AG04449 (cell line): ENCODE measurements around the gene C19orf67.
"Not testable (repeated sequence)": the region's sequence is repeated elsewhere in the genome, so short reads cannot be mapped to it uniquely, and the experiment has no call there.

Experiments used
- CTCF ChIA-PET: fragments of 350-600 bp; formaldehyde crosslinking; extraction: SDS; loops from one replicate; lab custom pipeline; 2021; ENCODE audit warnings: antibody characterized with exemption; lab: Yijun Ruan, JAX
- POLR2A ChIA-PET: fragments of 400-600, 350-600 bp; formaldehyde crosslinking; extraction: SDS; loops from one replicate; lab custom pipeline; 2020; ENCODE audit warnings: antibody characterized with exemption, inconsistent platforms; lab: Yijun Ruan, JAX
- DNase-seq: peaks from one replicate; pipeline ENCODE4 v3.0.0-alpha.2; 2010; ENCODE audit warnings: low read depth, low spot score
- H3K4me3 ChIP-seq: 2 replicates; pipeline ENCODE4 v1.5.1; 2011; ENCODE audit warnings: low read depth, mild to moderate bottlenecking, control low read depth, low read length
- TF ChIP-seq, protein P1 (sequence below): IDR thresholded peaks from one replicate; pipeline ENCODE4 v1.5.1; 2011; ENCODE audit warnings: mild to moderate bottlenecking, moderate library complexity, low read length, control low read depth, inconsistent platforms; ENCODE audit not compliant: insufficient read depth; ENCODE audit errors: missing control alignments

The C19orf67 gene

DNA sequence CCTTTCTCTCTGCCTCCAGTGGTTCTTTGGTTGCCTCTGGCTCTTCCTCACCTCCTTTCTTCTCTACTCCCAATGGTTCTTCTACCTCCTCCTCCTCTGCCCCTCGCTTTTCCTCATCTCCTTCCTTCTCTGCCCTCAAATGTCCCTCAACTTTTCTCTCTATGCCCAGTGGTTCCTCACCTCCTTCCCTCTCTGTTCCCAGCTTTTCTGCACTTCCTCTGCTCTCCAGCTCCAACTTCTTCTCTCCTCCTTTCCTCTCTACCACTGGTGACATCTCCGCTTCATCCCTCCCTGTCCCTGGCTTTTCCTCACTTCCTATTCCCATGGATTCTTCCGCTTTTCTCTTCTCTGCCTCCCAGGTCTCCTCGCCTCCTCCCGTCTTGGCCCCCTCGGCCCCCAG, 31.5 kb downstream of the C19orf67 start:
- DNase-seq, result no peak
- CTCF ChIA-PET, result interaction anchor here (0.8 to 5.1 kb wide), 4 partner anchors 12 to 175 kb away, joined by 3 to 34 read pairs (median 3); partner anchors contain the start of gene MISP3
- POLR2A ChIA-PET, result no interaction called here
- H3K4me3 ChIP-seq, result no peak overlapping the region
- TF ChIP-seq, protein P1, sequence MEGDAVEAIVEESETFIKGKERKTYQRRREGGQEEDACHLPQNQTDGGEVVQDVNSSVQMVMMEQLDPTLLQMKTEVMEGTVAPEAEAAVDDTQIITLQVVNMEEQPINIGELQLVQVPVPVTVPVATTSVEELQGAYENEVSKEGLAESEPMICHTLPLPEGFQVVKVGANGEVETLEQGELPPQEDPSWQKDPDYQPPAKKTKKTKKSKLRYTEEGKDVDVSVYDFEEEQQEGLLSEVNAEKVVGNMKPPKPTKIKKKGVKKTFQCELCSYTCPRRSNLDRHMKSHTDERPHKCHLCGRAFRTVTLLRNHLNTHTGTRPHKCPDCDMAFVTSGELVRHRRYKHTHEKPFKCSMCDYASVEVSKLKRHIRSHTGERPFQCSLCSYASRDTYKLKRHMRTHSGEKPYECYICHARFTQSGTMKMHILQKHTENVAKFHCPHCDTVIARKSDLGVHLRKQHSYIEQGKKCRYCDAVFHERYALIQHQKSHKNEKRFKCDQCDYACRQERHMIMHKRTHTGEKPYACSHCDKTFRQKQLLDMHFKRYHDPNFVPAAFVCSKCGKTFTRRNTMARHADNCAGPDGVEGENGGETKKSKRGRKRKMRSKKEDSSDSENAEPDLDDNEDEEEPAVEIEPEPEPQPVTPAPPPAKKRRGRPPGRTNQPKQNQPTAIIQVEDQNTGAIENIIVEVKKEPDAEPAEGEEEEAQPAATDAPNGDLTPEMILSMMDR, result no peak

DNA sequence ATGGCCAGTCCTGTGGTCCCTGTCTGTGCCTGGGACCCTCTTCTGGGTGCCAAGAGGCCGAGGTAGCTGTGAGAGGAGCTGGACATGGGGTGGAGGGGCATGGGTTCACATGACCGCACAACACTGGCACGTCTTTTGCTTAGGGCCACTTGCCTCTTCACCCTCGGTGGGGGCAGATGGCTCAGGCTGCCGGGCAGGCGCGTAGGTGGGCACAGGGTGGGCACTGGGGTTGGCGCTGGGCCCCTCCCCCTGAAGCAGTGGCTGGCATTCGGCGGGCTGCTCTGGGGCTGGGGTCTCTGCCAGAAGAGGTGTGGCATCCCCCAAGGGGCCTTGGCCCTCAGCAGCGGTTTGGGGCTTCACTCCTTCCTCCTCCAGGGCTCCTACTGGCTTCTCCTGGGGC, 32.1 kb downstream of the C19orf67 start:
- TF ChIP-seq, protein P1, result no peak
- ChIA-PET POLR2A (no interaction called here), CTCF (interaction anchor here (1.3 to 5.1 kb wide), 4 partner anchors 11 to 174 kb away, joined by 4 to 34 read pairs (median 10); partner anchors contain the start of gene MISP3)
- DNase-seq, result no peak
- no peak overlapping the region for H3K4me3 ChIP-seq

DNA sequence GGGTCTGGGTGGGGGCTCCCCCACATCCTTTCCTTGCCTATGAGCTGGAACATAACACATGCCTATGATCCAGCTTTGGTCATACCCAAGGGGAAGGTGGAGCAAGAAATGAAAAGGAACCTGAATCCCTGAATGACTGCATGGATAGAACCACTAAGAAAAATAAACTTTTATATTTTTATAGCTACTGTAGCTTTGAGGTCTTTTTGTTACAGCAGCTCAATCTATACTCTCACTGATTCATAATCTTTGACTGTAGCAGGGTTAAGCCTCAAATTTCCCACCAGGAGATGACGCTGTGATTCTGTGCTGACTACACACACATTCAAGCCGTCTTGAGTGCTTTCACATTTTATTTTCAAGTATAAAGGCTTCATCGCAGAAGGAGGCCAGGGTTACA, 32.6 kb downstream of the C19orf67 start:
- DNase-seq, result no peak
- no peak overlapping the region for H3K4me3 ChIP-seq
- TF ChIP-seq, protein P1, result no peak
- ChIA-PET CTCF (interaction anchor here (1.0 to 5.1 kb wide), 5 partner anchors 8 to 174 kb away, joined by 3 to 34 read pairs (median 5); partner anchors contain the start of genes MISP3 and PALM3), POLR2A (interaction anchor here (0.6 kb wide), 1 partner anchor 465 kb away, joined by 3 read pairs; no protein-coding TSS in a partner anchor)

DNA sequence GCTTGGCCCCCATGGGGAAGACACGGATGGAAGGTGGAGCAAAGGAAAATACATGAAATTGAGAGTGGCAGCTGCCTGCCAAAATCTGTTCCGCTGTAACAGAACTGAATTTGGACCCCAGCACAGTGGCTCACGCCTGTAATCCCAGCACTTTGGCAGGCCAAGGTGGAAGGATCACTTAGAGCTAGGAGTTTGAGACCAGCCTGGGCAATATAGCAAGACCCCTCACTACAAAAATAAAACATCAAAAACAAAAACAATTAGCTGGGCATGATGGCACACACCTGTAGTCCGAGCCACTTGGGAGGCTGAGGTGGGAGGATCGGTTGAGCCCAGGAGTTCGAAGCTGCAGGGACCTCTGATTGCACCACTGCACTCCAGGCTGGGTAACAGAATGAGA, 33.1 kb downstream of the C19orf67 start:
- TF ChIP-seq, protein P1, result no peak
- ChIA-PET POLR2A (interaction anchor here (0.6 kb wide), 1 partner anchor 466 kb away, joined by 3 read pairs; no protein-coding TSS in a partner anchor), CTCF (interaction anchor here (1.0 to 5.1 kb wide), 6 partner anchors 9 to 173 kb away, joined by 3 to 34 read pairs (median 6); partner anchors contain the start of genes MISP3 and PALM3)
- no peak overlapping the region for H3K4me3 ChIP-seq
- no peak for DNase-seq

DNA sequence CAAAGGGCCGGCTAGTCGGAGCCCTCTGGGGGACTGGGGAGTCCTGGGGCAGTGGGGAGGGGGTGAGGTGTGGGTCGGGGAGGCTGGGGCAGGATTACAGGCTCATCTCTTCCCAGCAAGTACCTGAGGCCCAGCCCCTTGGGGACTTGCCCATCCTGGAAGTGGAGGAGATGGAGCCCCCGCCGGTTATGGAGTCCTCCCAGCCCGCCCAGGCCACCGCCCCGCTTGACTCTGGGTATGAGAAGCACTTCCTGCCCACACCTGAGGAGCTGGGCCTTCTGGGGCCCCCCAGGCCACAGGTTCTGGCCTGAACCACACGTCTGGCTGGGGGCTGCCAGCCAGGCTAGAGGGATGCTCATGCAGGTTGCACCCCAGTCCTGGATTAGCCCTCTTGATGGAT, 33.6 kb downstream of the C19orf67 start:
- H3K4me3 ChIP-seq, result no peak overlapping the region
- TF ChIP-seq, protein P1, result no peak
- CTCF ChIA-PET, result interaction anchor here (1.0 to 11.1 kb wide), 5 partner anchors 7 to 173 kb away, joined by 3 to 106 read pairs (median 7); partner anchors contain the start of gene PALM3
- POLR2A ChIA-PET, result no interaction called here
- no peak for DNase-seq

DNA sequence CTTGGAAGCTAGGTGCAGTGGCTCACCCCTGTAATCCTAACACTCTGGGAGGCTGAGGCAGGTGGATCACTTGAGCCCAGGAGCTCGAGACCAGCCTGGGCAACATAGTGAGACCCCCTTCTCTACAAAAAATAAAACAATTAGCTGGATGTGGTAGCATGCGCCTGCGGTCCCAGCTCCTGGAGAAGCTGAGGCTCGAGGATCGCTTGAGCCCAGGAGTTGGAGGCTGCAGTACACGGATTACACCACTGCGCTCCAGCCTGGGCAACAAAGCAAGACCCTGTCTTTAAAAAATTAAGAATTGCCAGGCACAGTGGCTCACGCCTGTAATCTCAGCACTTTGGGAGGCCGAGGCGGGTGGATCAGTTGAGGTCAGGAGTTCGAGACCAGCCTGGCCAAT, 34.6 kb downstream of the C19orf67 start:
- POLR2A ChIA-PET, DNase-seq, H3K4me3 ChIP-seq: not testable (repeated sequence)
- CTCF ChIA-PET, result interaction anchor here (0.9 to 11.1 kb wide), 5 partner anchors 8 to 170 kb away, joined by 4 to 106 read pairs (median 7); partner anchors contain the start of genes MISP3 and PALM3
